Left hindlimb (tissue), 1 donor: Measurements from ENCODE around the gene FOXL1.
A peak's percentile ranks its signal among the peaks of the same experiment; 100 is the strongest.

Experiments
- DNase-seq: peaks from one replicate; pipeline ENCODE4 v3.0.0-alpha.2; 2018

Gene FOXL1

DNA sequence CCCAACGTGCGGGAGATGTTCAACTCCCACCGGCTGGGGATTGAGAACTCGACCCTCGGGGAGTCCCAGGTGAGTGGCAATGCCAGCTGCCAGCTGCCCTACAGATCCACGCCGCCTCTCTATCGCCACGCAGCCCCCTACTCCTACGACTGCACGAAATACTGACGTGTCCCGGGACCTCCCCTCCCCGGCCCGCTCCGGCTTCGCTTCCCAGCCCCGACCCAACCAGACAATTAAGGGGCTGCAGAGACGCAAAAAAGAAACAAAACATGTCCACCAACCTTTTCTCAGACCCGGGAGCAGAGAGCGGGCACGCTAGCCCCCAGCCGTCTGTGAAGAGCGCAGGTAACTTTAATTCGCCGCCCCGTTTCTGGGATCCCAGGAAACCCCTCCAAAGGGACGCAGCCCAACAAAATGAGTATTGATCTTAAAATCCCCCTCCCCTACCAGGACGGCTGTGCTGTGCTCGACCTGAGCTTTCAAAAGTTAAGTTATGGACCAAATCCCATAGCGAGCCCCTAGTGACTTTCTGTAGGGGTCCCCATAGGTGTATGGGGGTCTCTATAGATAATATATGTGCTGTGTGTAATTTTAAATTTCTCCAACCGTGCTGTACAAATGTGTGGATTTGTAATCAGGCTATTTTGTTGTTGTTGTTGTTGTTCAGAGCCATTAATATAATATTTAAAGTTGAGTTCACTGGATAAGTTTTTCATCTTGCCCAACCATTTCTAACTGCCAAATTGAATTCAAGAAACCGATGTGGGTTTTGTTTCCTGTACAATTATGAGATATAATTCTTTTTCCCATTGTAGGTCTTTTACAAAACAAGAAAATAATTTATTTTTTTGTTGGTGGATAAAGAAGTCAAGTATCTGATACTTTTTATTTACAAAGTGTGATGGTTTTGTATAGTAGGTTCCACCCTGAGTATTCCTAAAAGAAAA is 9.4 kb upstream of the FOXL1 start:
- DNase-seq = no peak

DNA sequence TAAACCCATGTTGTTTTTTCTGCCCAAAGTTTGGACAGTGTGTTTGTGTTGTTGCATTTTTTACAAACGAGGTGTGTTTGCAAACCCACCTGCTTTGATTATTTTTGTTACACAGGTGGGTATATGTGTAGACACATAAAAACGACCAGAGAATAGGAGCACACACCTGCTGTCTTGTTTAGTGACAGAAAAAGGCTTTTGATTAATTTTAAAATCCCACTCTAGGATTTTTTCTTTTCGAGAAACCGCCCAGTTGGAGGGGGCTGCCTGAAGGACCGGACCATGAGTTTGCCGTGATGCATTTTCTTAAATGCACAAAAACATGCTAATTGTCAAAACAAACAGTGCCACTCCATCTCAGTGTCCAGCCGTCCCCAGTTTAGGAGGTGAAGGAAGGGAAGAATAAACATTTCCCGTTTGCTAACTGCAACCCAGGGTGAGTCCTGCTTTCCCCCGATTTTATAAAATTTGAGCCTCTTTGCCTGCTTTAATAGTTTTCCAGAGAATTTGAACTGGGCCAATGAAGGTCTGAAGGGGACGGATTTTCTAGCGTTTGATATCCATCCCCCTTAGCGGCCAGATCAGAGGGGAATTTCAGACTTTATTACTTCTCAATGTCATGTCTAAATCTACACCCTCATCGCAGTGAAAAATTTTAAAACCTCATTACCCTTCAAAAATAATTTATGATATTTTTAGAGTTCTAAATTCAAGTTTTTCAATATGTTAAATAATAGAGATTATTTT is 8.5 kb upstream of the FOXL1 start:
- no peak for DNase-seq

DNA sequence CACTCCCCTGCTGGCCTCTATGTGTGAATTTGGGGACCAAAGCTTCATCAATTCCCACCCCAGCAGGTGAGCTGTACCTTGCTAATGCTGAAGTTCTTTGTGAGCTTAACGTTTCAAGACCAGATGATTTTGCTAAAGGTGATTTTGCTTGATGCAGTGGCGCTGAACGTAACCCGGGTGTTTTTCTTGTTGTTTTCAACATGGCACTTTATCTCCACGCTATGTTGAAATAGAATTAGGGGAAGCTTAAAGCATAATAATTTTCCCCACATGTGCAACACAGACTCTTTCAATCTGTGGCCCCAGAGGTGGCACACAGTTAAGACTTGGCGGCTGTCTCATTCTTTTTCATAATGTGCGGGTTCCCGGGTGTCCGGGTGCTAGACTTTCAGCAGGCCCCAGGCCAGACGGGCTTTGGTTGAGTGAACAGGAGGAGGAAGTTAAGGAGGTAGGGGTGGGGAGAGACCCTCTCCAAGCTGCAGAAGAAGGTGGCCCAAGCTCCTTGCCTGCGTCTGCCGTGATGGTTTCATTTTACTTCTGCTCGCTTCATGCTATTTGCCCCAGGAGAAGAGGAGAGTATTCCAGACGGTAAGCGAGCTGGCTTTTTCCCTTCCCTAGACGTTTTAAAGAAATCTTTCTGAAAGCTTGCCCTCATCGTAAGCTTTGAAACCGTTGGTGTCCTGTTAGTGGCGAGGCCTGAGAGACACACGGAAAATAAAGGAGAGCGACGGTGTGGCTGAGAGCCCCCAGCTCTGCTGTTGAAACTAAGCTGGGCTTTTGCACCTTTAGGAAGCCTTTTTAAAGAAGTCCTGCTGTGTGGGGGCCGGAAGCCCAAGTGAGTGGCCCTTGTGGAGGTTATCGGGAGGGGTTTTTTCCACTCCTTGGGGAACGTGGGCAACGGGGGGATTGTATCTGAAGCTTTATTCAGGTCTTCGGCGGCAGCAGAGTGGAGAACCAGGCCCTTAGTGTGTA is 7.5 kb upstream of the FOXL1 start:
- no peak for DNase-seq

DNA sequence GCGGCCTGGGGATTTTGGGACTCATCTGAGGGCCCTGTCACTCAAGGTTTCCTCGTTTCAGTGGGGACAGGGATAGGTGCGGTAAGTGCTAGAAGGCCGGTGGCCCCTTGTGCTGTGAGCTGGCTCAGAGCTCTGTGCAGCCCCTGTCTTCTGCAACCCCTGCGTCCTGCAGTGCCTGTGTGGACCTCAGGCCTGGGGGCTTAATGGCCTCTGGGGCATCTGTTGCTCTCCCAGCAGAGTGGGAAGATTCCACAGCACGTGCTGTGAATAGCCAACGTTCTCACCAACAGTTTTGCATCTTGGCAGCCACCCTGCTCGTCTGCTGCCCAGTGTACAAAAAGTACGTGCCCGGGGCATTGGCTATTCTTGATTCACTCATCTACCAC is 6.8 kb upstream of the FOXL1 start:
- no peak for DNase-seq

DNA sequence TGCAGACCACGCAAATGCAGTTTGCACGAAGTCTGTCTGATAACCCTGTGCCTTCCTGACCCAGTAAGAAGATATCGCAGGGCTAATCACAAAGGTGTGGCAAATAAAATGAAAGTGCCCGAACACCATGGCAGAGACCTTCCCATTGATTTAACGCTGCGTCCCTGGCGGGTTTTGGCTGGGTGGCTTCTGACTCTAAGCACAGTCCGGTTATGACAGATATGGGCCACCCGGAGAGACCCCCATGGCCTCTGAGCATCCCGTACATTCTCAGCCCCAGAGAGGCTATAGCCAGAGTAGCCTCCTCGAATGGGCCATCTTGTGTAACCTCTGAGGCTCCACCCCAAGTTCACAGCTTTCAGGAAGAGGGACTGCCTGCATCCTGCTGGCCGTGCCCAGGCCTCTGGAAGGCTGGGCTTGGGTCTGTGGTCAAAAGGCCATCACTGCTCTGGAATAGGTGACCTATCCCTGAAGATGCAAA is 6.3 kb upstream of the FOXL1 start:
- no peak for DNase-seq

DNA sequence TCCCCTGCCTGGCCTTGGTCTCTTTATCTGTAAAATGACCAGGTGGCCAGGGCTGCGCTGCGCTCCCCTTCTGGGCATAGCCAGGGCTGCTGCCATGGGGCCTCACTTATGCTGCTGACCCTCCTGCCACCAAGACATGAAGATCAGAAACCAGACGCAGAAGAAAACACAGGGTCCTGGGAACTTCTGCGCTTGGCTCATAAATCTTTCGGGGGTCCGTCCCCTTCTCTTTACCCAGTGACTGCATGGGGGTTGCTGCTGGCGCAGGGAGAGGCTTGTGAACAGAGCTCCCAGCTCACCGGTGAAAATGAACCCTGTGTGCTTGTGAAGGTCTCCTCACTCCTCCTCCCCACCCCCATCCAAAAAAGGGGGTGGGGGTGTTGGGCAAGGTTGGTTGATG is 5.7 kb upstream of the FOXL1 start:
- DNase-seq = no peak

DNA sequence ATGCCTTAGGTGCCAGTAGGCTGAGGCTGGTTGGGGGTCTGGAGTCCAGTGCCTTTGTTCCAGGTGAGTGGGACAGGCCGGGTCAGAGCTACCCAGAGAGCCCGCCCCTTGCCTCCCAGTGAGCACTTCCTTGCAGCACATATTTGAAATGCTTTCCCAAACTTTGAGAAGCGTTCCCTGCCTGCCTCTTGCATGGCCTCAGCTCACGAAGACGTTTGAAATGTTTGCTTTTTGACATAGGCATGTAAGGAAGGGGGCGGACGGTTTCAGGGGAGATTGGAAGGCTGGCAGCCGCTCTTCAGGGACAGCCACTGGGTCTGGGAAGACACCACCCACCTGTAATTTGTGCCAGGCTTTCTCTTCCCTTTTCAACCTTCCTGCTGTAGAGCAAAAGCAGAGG is 5.1 kb upstream of the FOXL1 start:
- no peak for DNase-seq

DNA sequence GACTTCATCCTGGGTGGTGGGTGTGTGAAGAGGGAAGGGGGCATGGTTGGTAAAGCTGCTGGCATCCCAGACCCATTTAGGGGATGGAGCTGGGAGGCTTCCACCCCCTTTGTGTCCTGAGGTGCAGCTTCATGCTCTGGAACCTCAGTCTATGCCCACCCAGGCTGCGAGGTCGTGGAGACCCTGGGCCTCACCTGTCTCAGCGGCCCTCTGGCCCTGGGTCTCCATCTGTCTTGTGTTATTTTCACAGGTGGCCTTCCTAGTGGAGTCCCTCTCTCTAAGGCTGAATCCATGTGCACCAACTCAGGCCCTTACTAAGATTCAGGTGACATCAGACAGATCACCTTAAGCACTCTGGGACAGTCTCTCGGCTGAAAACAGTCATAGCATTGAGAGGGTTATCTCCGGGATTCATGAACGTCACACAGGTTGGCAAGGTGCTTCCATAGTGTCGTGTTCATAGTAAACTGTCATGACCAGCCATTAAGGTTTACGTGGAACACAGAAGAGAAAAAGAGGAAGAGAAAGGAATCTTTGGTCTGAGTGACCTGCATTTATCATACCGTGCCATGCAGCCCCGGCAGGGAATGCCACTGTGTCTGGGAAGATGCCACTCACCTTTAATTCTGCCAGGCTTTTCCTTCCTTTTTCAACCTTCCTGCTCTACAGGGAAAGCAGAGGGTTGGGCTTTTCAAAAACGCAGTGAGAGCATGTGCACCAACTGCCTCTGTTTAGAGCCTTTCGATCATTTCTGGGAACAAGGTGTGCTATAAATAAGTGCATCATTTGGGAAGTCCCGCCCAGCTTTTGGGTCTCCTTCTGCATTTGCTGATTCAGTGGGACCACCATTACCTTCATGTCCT is 4.5 kb upstream of the FOXL1 start:
- DNase-seq = no peak

DNA sequence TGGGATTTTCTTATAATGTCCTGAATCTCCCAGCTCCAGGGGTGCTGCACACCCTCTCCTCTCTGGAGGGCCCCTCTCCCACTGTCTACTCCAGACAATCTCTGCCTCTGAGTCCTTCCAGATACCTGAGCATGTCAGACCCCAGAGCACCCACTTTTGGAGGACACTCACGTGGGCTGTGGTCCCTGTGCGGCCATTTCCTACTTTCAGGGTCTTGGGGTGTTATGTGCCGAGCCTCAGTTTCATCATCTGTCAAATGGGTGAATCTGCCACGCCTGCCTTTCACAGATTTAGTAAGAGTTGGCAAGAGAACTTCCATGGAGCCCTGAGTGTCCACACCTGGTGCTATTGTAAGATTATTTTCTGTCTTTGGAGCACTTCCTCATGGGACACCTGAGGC is 3.7 kb upstream of the FOXL1 start:
- DNase-seq = no peak

DNA sequence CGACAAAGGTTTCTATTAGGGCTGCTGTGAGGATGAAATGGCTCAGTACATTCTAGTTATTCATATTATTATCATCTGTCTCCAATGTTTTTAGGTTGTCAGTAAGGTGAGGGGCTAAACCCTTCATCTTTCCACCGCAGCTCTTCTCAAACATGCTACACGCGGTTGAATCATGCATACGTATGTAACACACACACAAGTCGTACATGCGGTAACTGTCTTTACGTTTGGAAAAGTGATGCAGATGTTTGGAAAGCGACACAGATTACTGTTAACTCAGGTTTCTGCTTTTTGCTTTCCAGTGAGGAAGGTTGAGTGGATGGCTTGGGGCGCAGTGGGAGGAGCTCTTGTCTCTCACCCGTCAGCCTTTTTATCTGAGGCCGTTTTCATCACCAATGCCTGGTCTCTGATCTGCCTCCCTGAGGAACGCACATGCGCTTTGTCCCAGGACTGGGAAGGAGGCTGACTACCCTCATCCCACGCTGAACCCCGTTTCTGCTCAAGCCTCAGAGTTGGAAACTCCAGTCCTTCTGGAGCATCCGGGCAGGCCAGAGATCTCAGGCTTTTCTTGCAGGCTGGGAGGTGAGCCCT is 3.2 kb upstream of the FOXL1 start:
- no peak for DNase-seq

DNA sequence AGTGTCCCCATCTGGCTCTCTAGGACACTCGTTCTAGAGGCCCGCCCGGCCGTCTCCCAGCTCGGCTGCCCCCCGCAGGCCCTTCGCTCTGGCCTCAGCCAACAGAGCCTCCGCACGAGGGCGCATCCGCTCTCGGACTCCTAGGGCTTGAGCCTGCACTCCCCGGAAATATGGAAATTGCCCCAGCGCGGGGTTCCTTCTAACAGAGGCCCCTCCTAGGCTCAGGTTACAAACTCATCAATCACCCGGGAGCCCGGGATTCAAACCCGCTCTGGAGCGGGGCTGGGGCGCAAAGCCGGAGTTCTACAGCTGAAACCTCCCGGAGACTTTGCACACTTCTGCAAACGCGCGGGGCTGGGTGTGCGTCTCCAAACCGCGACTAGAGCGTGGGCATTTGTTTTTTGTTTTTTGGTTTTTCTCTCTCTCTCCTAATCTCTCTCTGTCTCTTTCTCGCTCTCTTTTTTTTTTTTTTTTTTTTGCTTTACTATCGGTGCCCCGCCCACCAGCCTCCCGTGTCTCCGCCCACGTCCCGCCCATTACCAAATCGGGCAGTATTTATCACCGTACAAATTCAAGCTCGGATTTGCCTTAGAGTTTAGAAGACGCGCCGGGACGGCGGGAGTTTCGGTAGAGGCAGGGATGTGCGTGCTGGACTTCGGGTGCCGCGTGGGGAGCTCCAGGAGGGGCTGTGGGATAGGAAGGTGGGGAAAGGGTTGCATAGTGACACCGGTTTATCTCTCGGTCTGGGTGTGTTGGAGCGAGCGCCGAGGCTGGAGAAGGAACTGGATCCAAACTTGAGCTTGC is 2.4 kb upstream of the FOXL1 start:
- DNase-seq = peak; percentile 81

DNA sequence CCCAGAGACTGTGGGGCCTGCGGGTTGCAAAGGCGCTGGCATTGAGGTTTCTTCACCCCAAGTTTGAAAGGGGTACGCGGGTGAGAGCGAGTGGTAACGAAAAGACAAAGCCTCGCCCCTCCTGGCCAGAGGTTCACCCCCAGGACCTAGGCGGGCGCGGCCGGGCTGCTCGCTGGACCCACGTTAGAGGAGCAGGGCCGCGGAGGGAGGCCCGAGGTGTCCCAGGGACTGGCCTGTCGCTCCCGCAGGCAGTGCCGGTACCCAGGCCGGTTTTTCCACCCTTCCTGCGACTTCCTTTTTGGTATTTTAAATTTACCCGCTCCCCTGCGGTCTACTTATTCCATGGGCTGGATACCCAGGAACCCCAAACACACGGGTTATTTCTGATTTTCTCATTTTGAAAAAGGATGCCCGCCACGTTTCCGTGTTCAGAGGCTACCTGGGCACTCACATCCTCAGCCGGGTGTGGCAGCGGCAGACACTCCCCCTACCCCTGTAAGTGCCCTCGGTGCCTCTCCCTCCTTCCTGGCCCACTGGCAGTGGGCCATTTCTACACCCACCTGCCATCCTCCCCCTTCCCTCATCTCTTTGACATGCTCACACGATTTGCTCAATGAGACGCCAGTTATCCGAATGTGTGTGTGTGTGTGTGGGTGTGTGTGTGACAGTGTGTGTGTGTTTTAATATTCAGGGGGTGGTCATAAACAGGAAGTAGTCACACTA is 1.6 kb upstream of the FOXL1 start:
- DNase-seq = no peak

DNA sequence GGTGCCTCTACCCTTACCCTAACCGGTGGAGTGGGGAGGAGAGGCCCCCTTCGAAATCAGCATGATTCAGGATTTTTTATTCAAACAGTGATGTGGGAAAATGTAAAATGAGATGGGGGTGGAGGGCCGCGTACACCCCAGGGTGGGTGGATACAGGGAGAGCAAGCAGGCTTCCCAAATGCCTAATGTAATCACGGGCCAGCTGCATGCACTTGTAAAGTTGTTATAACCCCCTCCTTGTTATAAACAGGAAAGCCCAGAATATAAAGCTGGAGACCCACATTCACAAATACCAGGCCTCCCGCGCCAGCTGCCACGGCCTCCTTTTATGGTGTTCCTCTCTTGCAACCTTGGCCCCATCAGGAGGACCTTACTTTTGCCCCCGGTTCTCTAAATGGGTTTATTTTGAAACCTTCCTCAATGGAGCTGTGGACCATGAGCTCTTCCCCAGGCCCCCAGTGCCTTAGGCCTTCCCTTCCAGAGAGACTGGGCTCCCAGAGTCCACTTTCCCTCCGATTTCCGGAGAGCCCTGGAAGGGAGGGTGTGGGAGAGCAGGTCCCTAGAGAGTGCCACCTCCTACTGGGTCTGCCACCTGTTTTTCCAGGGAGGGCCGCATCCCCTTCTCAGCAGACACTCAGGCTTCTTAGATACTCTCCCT is 906 bp upstream of the FOXL1 start:
- DNase-seq = no peak

DNA sequence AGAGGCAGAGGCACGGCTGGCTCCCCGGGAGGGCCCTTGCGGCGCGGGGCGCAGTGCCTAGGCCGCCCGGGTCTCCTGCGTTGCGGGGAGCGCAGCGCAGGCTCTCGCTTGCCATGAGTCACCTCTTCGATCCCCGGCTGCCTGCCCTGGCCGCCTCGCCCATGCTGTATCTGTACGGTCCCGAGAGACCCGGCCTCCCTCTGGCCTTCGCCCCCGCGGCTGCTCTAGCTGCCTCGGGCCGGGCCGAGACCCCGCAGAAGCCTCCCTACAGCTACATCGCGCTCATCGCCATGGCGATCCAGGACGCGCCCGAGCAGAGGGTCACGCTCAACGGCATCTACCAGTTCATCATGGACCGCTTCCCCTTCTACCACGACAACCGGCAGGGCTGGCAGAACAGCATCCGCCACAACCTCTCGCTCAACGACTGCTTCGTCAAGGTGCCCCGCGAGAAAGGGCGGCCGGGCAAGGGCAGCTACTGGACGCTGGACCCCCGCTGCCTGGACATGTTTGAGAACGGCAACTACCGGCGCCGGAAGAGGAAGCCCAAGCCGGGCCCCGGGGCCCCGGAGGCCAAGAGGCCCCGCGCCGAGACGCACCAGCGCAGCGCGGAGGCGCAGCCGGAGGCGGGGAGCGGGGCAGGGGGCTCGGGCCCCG is 390 bp downstream of the FOXL1 start:
- no peak for DNase-seq

DNA sequence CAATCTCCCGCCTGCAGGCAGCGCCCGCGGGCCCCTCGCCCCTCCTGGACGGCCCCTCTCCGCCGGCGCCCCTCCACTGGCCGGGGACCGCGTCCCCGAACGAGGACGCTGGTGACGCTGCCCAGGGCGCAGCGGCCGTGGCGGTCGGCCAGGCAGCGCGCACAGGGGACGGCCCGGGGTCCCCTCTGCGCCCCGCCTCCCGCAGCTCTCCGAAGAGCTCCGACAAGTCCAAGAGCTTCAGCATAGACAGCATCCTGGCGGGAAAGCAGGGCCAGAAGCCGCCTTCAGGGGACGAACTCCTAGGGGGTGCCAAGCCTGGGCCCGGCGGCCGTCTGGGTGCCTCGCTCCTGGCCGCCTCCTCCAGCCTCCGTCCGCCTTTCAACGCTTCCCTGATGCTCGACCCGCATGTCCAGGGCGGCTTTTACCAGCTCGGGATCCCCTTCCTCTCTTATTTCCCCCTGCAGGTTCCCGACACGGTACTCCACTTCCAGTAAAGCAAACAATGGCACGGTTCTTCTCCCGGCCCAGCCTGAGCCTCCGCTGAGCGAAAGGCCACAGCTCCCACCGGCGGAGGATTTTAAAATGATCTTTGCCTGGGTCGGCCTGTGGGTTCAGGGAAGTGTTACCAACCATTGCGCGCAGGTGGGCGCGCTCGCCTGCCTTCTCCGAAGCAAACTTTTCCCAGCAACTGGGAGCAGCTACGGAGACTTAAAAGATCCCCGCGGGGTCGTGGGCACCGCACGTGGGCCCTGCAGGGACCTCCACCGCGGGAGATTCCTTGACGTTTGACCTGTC is 1.1 kb downstream of the FOXL1 start:
- no peak for DNase-seq

DNA sequence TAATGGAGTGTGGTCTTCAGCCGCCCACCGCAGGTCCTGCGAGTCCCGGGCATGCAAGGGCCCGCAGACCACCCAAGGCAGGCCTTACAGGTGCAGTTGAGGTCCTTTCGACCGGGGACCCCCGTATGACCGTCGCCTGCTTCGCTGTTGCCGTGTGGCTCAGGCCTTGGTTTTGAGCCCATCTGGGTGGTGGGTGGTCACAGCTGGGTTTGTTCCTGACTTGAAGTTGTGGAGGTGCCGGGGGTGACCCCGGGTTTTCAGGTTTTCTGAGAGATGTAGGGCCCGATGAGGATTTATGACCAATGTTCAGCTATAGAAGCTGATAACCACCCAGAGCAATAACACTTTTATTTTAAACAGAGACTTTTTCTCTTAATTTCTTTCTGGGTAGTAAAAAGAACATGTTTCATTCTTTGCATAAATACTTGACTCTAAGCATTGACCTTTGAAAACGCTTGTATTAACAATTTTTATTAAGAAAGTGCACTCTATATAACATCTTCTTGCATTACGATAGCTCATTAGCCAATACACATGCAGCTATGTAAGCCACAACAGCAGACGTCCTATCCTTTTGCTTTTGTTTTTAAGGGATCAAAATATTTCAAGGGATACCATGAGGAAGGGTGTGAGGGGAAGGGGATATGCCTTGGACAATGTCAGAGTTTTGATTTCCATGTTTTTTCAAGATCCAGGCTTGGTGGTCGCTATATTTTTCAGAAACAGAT is 1.9 kb downstream of the FOXL1 start:
- DNase-seq = no peak

DNA sequence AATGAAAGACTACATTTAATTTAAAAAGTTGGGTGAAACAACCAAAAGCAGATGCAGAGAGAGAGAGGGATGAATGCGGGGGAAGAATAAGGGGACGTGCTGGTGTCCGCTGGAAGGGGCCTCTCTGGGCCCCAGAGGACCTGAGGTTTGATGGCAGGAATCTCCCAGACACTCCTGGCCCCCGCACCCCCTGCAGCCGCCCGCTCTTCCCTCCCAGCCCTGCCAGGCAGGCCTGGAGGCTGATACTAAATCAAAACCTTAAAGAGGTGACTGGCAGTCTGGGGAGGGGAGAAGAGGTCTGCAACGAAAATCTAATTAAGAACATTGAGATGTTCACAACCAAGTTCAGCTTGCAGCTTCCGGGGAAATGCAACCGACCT is 2.4 kb downstream of the FOXL1 start:
- no peak for DNase-seq
